ENCODE results near the gene VASP.

VASP gene

GRCh38 chr19:45526143-45526542, 18.9 kb downstream of the VASP start:
- TF ChIP-seq, protein P1, sequence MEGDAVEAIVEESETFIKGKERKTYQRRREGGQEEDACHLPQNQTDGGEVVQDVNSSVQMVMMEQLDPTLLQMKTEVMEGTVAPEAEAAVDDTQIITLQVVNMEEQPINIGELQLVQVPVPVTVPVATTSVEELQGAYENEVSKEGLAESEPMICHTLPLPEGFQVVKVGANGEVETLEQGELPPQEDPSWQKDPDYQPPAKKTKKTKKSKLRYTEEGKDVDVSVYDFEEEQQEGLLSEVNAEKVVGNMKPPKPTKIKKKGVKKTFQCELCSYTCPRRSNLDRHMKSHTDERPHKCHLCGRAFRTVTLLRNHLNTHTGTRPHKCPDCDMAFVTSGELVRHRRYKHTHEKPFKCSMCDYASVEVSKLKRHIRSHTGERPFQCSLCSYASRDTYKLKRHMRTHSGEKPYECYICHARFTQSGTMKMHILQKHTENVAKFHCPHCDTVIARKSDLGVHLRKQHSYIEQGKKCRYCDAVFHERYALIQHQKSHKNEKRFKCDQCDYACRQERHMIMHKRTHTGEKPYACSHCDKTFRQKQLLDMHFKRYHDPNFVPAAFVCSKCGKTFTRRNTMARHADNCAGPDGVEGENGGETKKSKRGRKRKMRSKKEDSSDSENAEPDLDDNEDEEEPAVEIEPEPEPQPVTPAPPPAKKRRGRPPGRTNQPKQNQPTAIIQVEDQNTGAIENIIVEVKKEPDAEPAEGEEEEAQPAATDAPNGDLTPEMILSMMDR (conservative IDR thresholded peaks at IDR 0.05; ENCODE audit: low read length) = no peak
- DNase-seq (ENCODE audit: low read depth) = peak; percentile 56
- H3K4me3 ChIP-seq (ENCODE audit: low read length) = no peak overlapping the region

DNA sequence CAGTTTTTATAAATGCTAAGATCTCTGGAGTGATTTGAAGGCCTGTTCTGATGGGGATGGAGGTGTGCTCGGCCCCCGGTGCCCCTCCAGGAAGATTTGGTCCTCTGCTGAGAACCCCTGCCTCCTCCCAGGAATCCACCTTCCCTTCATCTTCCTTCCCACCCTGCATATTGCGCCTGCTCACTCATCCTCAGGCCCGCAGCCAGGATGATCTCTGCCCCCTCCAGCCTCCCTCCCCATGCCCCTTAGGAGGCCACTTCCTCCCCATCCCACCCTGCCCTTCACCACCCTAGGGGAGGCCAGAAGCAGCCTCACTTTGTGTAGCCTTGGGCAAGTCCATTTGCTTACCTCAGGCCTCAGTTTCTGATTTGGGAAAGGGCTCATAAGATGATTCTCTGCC, 19.7 kb downstream of the VASP start:
- TF ChIP-seq, protein P1 (conservative IDR thresholded peaks at IDR 0.05; ENCODE audit: low read length) = no peak
- no peak overlapping the region for H3K4me3 ChIP-seq (ENCODE audit: low read length)
- DNase-seq (ENCODE audit: low read depth) = no peak

DNA sequence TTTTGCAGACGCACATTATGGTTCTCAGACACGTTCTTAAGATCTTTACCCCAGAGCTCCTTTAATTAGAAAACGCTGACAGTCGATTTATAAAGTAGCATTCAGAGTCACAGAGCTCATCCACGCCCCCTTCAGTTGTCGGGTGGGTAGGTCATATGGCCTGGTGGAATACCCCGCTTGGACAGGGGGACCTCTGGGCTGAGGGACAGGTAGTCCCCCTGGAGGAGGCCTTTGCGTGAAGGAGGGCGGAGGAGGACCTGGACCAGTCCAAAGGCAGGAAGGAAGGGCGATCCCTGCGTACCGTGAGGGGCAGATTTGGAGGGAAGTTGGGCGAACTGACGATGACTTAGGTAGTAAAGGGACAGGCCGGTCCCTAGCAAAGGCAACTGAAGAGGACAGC, 20.5 kb downstream of the VASP start:
- no peak overlapping the region for H3K4me3 ChIP-seq (ENCODE audit: low read length)
- TF ChIP-seq, protein P1 (conservative IDR thresholded peaks at IDR 0.05; ENCODE audit: low read length) = no peak
- no peak for DNase-seq (ENCODE audit: low read depth)

GRCh38 chr19:45528149-45528743, 21.0 kb downstream of the VASP start:
- DNase-seq (ENCODE audit: low read depth) = peak; percentile 43
- H3K4me3 ChIP-seq (ENCODE audit: low read length) = no peak overlapping the region
- TF ChIP-seq, protein P1 (conservative IDR thresholded peaks at IDR 0.05; ENCODE audit: low read length) = no peak

GRCh38 chr19:45528744-45529419, 21.6 kb downstream of the VASP start:
- TF ChIP-seq, protein P1 (conservative IDR thresholded peaks at IDR 0.05; ENCODE audit: low read length) = no peak
- H3K4me3 ChIP-seq (ENCODE audit: low read length) = no peak overlapping the region
- no peak for DNase-seq (ENCODE audit: low read depth)

DNA sequence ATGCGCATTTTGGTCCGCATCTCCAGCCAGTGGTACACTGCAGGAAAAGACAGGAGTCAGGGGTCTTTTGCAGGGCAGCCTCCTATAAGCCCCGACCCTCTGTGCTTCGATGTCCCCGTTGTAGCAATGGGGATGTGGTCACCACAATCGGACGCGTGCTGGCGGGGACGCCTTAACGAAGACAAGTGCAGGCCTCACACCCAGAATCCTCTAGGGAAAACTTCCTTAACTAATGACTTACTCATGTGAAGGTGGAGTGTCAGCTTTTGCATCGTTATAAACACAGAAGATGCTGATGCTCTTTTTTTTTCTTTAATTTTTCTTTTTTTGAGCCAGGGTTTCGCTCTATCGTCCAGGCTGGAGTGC, 22.1 kb downstream of the VASP start:
- TF ChIP-seq, protein P1 (conservative IDR thresholded peaks at IDR 0.05; ENCODE audit: low read length) = no peak
- H3K4me3 ChIP-seq (ENCODE audit: low read length) = no peak overlapping the region
- no peak for DNase-seq (ENCODE audit: low read depth)

DNA sequence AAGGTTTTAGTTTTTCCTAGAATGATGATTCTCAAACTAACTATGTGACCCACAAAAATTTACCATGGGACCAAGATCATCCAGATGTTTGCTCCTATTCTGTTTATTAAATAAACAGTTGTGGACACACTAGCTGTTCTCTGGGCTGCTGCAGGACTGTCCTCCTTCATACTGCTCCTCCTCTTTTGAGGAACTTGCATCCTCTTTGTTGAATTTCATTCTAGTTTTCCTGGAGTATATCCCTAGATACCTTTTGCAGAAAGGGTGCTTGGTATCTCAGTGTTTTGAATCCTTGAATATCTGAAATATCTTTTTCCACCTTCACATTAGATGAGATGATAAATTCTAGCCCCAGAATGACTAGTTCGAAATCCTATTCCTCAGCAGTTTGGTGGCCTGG, 24.1 kb downstream of the VASP start:
- DNase-seq (ENCODE audit: low read depth) = no peak
- H3K4me3 ChIP-seq (ENCODE audit: low read length) = no peak overlapping the region
- TF ChIP-seq, protein P1 (conservative IDR thresholded peaks at IDR 0.05; ENCODE audit: low read length) = no peak

All from AG10803 (cell line).